GM21515 (cell line): ENCODE data around the gene FAM32A.

ENCODE experiments used
- ATAC-seq: cut with Tn5 transposase; IDR thresholded peaks from one replicate; pipeline ENCODE4 v1.9.1; 2021; ENCODE audit not compliant: unreplicated experiment

Gene FAM32A

DNA sequence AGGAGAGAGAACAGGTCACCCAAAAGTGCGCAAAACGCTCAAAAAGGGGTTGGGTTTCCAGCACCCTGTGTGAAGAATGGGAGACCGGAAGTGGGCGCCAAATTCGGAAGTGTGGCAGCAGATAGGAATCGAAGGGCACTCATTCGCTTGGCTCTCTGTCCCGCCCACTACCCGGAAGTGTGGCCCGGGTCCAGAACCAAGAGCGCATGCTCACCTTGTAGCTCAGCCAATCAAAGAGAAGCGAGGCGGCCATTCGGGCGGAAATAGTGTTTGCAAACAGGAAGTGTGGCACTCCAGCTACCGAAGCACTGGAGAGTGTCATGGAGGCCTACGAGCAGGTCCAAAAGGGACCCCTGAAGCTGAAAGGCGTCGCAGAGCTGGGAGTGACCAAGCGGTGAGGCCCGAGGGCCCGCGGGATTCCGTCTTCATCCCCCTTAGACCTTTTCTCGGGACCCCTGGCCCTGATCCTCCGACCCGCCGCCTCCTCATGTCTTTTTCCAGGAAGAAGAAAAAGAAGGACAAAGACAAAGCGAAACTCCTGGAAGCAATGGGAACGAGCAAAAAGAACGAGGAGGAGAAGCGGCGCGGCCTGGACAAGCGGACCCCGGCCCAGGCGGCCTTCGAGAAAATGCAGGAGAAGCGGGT, at the start of gene FAM32A:
Gene FAM32A (plus strand): TSS at position 288 of the 645 bp plus-strand sequence. CDS start 33 bp downstream, at position 321.
- ATAC-seq, result peak; percentile 74

GRCh38 chr19:16135430-16136127, 49.6 kb upstream of the FAM32A start:
- no peak for ATAC-seq

- ATAC-seq, result no peak
Observed at GRCh38 chr19:16136185-16136999, 48.8 kb upstream of the FAM32A start.

DNA sequence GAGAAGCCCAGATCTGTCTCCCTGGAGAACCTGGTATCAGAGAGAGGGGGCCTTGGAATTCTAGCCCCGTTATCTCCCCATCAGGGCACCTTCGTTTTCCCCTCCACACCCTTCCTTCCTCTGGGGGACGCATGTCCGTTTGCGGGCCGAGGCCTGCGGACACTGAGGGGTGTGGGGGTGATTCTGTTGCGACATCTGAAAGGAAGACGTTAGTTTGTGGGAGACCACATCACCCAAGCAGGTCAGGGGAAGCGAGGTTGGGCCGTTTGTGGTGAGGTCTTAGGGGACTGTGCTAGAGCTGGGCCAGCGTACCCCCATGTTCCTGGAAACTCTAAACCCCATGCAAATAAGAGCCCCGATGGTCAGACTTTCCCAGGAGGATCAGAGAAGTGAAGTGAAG, 45.5 kb upstream of the FAM32A start:
- ATAC-seq, result peak; percentile 33

GRCh38 chr19:16141043-16141442, 44.2 kb upstream of the FAM32A start:
- peak; percentile 39 for ATAC-seq

DNA sequence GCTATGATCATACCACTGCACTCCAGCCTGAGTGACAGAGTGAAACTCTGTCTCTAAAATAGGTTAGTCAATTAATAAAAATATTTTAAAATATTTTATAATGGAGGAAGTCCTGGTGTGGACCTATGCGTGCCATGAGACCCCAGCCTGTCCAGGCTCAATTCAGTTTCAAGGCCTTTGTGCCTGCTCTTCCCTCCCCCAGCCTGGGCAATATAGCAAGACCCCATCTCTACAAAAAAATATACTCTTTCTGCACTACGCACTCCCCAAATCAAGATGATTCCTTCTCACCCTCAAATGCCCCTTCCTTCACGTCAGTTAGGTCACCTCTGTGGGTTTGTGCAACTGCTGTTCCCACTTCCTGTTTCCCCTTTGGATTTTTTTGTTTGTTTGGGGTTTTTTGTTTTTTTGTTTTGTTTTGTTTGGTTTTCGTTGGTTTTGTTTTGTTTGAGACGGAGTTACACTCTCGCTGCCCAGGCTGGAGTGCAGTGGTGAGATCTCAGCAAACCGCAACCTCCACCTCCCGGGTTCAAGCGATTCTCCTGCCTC, 43.1 kb upstream of the FAM32A start:
- ATAC-seq, result no peak

- peak; percentile 47 for ATAC-seq
Observed at GRCh38 chr19:16143399-16144215, 41.6 kb upstream of the FAM32A start, which contains the start of gene HSH2D. Gene HSH2D, plus strand, starts transcription at chr19:16143685. Its CDS starts 5,066 bp downstream, at chr19:16148751.

DNA sequence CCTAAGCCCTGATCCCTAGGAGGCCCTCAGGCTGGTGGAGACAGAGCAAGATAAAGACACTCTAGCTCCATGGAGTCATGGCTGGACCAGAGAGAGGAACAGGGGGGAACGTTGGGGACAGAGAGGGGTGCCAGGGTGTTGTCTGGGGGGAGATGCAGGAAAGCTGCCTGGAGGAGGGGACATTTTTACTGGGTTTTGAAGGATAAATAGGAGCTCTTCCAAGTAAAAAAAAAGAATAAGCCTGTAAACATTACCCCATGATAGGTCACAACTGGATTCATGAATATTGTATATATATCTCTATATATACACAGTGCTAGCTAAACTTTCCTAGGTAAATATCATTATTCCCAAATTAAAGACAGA, 41.0 kb upstream of the FAM32A start:
- ATAC-seq, result no peak

DNA sequence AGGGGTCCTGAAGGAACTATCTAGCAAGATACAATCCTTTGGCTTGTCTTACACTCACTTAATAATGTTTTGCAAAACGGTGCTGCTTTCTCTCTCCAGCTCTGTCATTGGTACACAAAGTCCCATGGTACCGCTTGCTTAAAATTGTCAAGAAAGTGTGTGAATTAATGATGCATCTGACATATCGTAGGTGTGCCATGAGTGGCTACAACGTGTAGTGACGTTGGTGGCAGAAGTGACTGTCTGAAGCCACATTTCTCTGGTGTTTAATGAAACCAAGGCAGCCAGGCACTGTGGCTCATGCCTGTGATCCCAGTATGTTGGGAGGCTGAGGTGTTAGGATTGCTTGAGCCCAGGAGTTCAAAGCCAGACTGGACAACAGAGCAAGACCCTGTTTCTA, 39.1 kb upstream of the FAM32A start:
- no peak for ATAC-seq

GRCh38 chr19:16148443-16149229, 36.6 kb upstream of the FAM32A start:
- ATAC-seq, result no peak

DNA sequence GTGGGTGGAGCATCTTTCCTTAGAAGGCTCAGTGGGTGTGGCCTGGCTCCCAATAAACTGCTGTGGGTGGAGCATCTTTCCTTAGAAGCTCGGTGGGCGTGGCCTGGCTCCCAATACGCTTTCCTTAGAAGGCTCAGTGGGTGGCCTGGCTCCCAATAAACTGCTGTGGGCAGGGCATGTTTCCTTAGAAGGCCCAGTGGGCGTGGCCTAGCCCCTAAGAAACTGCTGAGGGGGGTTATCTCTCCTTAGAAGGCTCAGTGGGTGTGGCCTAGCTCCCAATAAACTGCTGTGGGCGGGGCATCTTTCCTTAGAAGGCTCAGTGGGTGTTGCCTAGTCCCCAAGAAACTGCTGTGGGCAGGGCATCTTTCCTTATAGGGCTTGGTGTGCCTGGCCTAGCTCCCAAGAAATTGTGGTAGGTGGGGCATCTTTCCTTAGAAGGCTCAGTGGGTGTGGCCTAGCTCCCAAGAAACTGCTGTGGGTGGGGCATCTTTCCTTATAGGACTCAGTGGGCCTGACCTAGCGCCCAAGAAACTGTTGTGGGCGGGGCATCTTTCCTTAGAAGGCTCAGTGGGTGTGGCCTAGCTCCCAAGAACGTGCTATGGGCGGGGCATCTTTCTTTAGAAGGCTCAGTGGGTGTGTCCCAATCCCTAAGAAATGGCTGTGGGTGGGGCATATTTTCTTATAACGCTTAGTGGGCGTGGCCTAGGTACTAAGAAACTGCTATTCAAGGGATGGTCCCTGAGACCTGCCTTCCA, 31.5 kb upstream of the FAM32A start:
- no peak for ATAC-seq

- ATAC-seq, result no peak
Observed at GRCh38 chr19:16154557-16154956, 30.7 kb upstream of the FAM32A start.

DNA sequence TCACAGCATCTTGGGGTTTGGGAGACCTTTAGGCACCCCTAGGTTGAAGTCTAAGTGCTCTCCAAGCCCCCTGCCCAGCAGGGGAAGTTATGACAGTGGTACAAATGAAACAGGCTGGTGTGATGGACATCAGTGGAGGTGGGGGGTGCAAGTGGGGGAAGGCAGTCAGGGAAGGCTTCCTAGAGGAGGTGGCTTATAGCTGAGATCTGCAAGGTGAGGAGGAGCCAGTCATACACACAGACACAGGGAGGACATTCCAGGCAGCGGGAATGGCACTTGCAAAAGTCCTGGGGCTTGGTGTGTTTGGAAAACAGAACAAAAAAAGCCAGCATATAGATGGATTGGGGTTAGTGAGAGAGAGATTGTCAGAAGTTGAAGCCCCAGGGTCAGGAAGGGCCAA, 30.1 kb upstream of the FAM32A start:
- ATAC-seq, result no peak

GRCh38 chr19:16156904-16157303, 28.3 kb upstream of the FAM32A start:
- no peak for ATAC-seq

GRCh38 chr19:16157601-16158000, 27.6 kb upstream of the FAM32A start:
- ATAC-seq, result no peak

- ATAC-seq, result no peak
Observed at GRCh38 chr19:16159655-16160054, 25.6 kb upstream of the FAM32A start.

GRCh38 chr19:16160445-16160942, 24.7 kb upstream of the FAM32A start:
- no peak for ATAC-seq

DNA sequence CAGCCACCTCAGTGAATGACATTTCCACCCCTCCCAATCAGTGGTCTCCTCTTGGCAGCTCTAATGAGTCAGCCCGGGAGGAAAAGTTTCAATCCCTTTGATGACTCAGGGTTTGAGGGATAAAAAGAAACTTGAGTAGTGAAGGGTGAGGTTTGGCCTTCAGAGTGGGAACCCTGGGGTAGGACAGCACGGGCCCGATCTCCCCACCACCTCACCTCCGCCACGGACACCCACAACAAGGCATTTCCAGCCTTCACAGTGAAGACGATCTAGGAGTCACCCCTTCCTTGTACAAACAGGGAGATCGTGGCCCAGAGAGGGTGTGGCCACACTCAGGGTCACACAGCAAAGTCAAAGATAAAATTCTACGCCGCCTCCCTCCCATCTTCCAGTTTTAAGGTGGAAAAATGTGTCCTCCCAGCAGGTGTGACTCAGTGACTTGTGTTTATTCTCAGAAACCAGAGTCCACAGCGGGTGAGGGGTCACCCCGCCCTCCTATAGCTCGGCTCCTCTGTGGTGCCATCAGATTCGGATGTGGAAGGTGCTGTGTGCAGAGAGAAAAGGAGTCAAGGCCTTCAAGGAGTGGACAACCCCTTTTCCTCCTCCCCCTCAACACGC, 24.2 kb upstream of the FAM32A start:
- ATAC-seq, result no peak

GRCh38 chr19:16161840-16162239, 23.4 kb upstream of the FAM32A start:
- ATAC-seq, result no peak
